OCI-LY7 (cell line): ENCODE results near the gene HACD2. TPM values are rescaled to one million over a fixed set of nuclear protein-coding genes. Genes with fewer than 3 reads are reported as not detected.

Experiments used
- BruUV-seq: library from RNA; stranded (reverse); fragments of 400-500 nt; replicated peaks from 2 replicates; lab custom pipeline; 2021; lab: Mats Ljungman, UMichigan
- CTCF ChIA-PET: fragments of 300-600 bp; sonication (Branson Sonifier 250); formaldehyde crosslinking; loops from one replicate; lab custom pipeline; 2022; ENCODE audit warnings: antibody characterized with exemption; ENCODE audit not compliant: unreplicated experiment; lab: Charles Lee
- POLR2A ChIA-PET: fragments of 300-600 bp; sonication (Branson Sonifier 250); formaldehyde crosslinking; loops from one replicate; lab custom pipeline; 2022; ENCODE audit warnings: antibody characterized with exemption; lab: Charles Lee
- DNase-seq: peaks from one replicate; pipeline ENCODE4 v3.0.0-alpha.2; 2015; ENCODE audit warnings: low spot score
- H2AFZ ChIP-seq: fragments of 200-600 bp; sonication (generic), shearing (Covaris generic); 2 replicates; pipeline ENCODE4 v1.6.1; 2014; ENCODE audit warnings: mild to moderate bottlenecking, antibody characterized with exemption, low read length, moderate library complexity
- H3K27ac ChIP-seq: fragments of 200-600 bp; sonication (generic); 2 replicates; pipeline ENCODE4 v1.5.1; 2014; ENCODE audit warnings: mixed run types, low read depth, mild to moderate bottlenecking, moderate library complexity, low read length, inconsistent platforms; ENCODE audit not compliant: poor library complexity, severe bottlenecking
- H3K36me3 ChIP-seq: fragments of 200-600 bp; sonication (generic); 2 replicates; pipeline ENCODE4 v1.6.1; 2014; ENCODE audit warnings: mild to moderate bottlenecking, antibody characterized with exemption, low read length, moderate library complexity, mixed read lengths; ENCODE audit not compliant: insufficient read depth
- H3K4me1 ChIP-seq: fragments of 200-600 bp; sonication (generic); 2 replicates; pipeline ENCODE4 v1.5.1; 2014; ENCODE audit warnings: mild to moderate bottlenecking, low read length; ENCODE audit not compliant: insufficient read depth, poor library complexity, severe bottlenecking
- H3K4me2 ChIP-seq: fragments of 200-600 bp; sonication (generic); 2 replicates; pipeline ENCODE4 v1.6.1; 2014; ENCODE audit warnings: mild to moderate bottlenecking, low read length
- H3K4me3 ChIP-seq: fragments of 200-600 bp; sonication (generic); 2 replicates; pipeline ENCODE4 v1.5.1; 2014; ENCODE audit warnings: mild to moderate bottlenecking, low read depth, low read length; ENCODE audit not compliant: poor library complexity, severe bottlenecking
- H3K79me2 ChIP-seq: fragments of 200-600 bp; sonication (generic); 2 replicates; pipeline ENCODE4 v1.6.1; 2016; ENCODE audit warnings: low read depth, mild to moderate bottlenecking, low read length, moderate library complexity, mixed read lengths; ENCODE audit not compliant: insufficient read depth
- H3K9me2 ChIP-seq: fragments of 200-600 bp; sonication (generic); 2 replicates; pipeline ENCODE4 v1.6.1; 2016; ENCODE audit warnings: mild to moderate bottlenecking, low read length, mixed read lengths; ENCODE audit not compliant: insufficient read depth
- H3K9me3 ChIP-seq: fragments of 200-600 bp; sonication (generic); 2 replicates; pipeline ENCODE4 v1.6.1; 2014; ENCODE audit warnings: mild to moderate bottlenecking, mixed run types, low read length, mixed read lengths
- H4K20me1 ChIP-seq: fragments of 200-600 bp; sonication (generic); 2 replicates; pipeline ENCODE4 v1.6.1; 2014; ENCODE audit warnings: mild to moderate bottlenecking, antibody characterized with exemption, low read length, moderate library complexity, mixed read lengths; ENCODE audit not compliant: insufficient read depth
- CTCF ChIP-seq: fragments of 200-600 bp; sonication (generic); conservative IDR thresholded peaks from 2 replicates; pipeline ENCODE4 v1.5.1; 2014; ENCODE audit warnings: mild to moderate bottlenecking, antibody characterized with exemption, low read length, moderate library complexity, mixed read lengths
- EZH2phosphoT487 ChIP-seq: fragments of 200-600 bp; sonication (generic); IDR thresholded peaks from 2 replicates; pipeline ENCODE4 v1.6.1; 2018; ENCODE audit warnings: low read depth, borderline replicate concordance, mild to moderate bottlenecking, mixed run types, antibody characterized with exemption, low read length, moderate library complexity, mixed read lengths
- intact Hi-C: fragments of 100-400 bp; cut with micrococcal nuclease; formaldehyde crosslinking; loops from one replicate; pipeline ENCODE4 v1.10.0; 2022; ENCODE audit not compliant: unreplicated experiment
- total RNA-seq, 2 experiments: library from RNA; depleted of rRNA in 1 of 2; stranded (reverse); fragments of >200 nt in 1 of 2; shearing (Covaris generic) in 1 of 2; gene quantifications; 2 replicates each; pipeline ENCODE4 v1.2.3, GENCODE V29; 2014 to 2022

HACD2 gene
- total RNA-seq, 2 experiments from 2014 or later = 10.2 to 22.5 TPM

- Histone ChIP-seq H3K79me2 (0 out of 2 replicates have a peak, but pooled peaks cover 4% of the 10 kb centered on the region), H3K9me2 (no peaks in the 10 kb centered on the region), H2AFZ (no peak overlapping the region), H3K36me3 (peaks cover 29% of the 10 kb centered on the region), H3K4me2 (no peak overlapping the region), H3K9me3 (no peaks in the 10 kb centered on the region), H4K20me1 (no peaks in the 10 kb centered on the region), H3K4me1 (peaks cover 20% of the 10 kb centered on the region), H3K27ac (no peak overlapping the region), H3K4me3 (no peak overlapping the region)
- CTCF ChIA-PET = no interaction called here
- BruUV-seq = no TSS peak
- POLR2A ChIA-PET = no interaction called here
- intact Hi-C loops = no loop called here
- DNase-seq = no peak
- TF ChIP-seq EZH2phosphoT487 (no peak), CTCF (no peak)
Observed at GRCh38 chr3:123611082-123611481, 26.2 kb upstream of the HACD2 start.

- Histone ChIP-seq H3K9me3 (no peaks in the 10 kb centered on the region), H3K27ac (no peak overlapping the region), H3K9me2 (no peaks in the 10 kb centered on the region), H3K4me1 (peaks cover 20% of the 10 kb centered on the region), H3K79me2 (0 out of 2 replicates have a peak, but pooled peaks cover 4% of the 10 kb centered on the region), H2AFZ (peak overlapping the region; percentile 33; the same call in 1 of the 2 replicates), H3K4me2 (peak overlapping the region; percentile 46), H3K4me3 (no peak overlapping the region), H3K36me3 (peaks cover 32% of the 10 kb centered on the region), H4K20me1 (no peaks in the 10 kb centered on the region)
- CTCF ChIA-PET = no interaction called here
- peak; percentile 78 for DNase-seq
- BruUV-seq = no TSS peak
- POLR2A ChIA-PET = no interaction called here
- intact Hi-C loops = no loop called here
- TF ChIP-seq EZH2phosphoT487 (no peak), CTCF (no peak)
Observed at GRCh38 chr3:123610331-123610730, 25.5 kb upstream of the HACD2 start.

GRCh38 chr3:123609063-123609462 is 24.2 kb upstream of the HACD2 start:
- peaks cover 32% of the 10 kb centered on the region for H3K36me3 ChIP-seq
- H3K4me3 ChIP-seq = no peak overlapping the region
- H3K79me2 ChIP-seq = 0 out of 2 replicates have a peak, but pooled peaks cover 4% of the 10 kb centered on the region
- peaks cover 20% of the 10 kb centered on the region for H3K4me1 ChIP-seq
- no TSS peak for BruUV-seq
- intact Hi-C loops = no loop called here
- H3K9me3 ChIP-seq = no peaks in the 10 kb centered on the region
- TF ChIP-seq EZH2phosphoT487 (no peak), CTCF (no peak)
- H3K4me2 ChIP-seq = no peak overlapping the region
- H4K20me1 ChIP-seq = no peaks in the 10 kb centered on the region
- POLR2A ChIA-PET = interaction anchor here (0.7 kb wide), 1 partner anchor 796 kb away, joined by 3 read pairs; no protein-coding TSS in a partner anchor
- CTCF ChIA-PET = no interaction called here
- no peak overlapping the region for H3K27ac ChIP-seq
- H3K9me2 ChIP-seq = no peaks in the 10 kb centered on the region
- H2AFZ ChIP-seq = no peak overlapping the region
- DNase-seq = no peak
